ENCODE data around the gene TRIM44.

TRIM44 gene

GRCh38 chr11:35862666-35863065, 200.1 kb downstream of the TRIM44 start:
- DNase-seq, result no peak

- DNase-seq, result no peak
Observed at GRCh38 chr11:35864131-35864530, 201.6 kb downstream of the TRIM44 start.

GRCh38 chr11:35866601-35867000, 204.0 kb downstream of the TRIM44 start:
- DNase-seq, result no peak
